WTC11 (cell line): ENCODE measurements around the gene SPATA2.

ENCODE experiments used
- CREM ChIP-seq: sonication (generic); formaldehyde crosslinking; IDR thresholded peaks from 2 replicates; pipeline ENCODE4 v1.8.1; 2022; ENCODE audit warnings: mild to moderate bottlenecking, missing genetic modification reagents, moderate library complexity
- IRF2 ChIP-seq: sonication (generic); formaldehyde crosslinking; IDR thresholded peaks from 2 replicates; pipeline ENCODE4 v1.8.0; 2022; ENCODE audit warnings: low read depth, missing genetic modification reagents, borderline replicate concordance
- TEAD4 ChIP-seq: sonication (generic); formaldehyde crosslinking; IDR thresholded peaks from 2 replicates; pipeline ENCODE4 v1.8.0; 2022; ENCODE audit warnings: mild to moderate bottlenecking, missing genetic modification reagents
- TP53 ChIP-seq: sonication (generic); formaldehyde crosslinking; IDR thresholded peaks from 2 replicates; pipeline ENCODE4 v1.8.1; 2023; ENCODE audit warnings: mild to moderate bottlenecking, missing genetic modification reagents
- ZNF396 ChIP-seq: fragments of 250-450 bp; sonication (Bioruptor Pico); IDR thresholded peaks from 2 replicates; pipeline ENCODE4 v1.8.0; 2021; ENCODE audit warnings: mild to moderate bottlenecking, moderate library complexity, borderline replicate concordance
- TF ChIP-seq, protein P1 (sequence below): fragments of 200-600 bp; IDR thresholded peaks from 2 replicates; pipeline ENCODE4 v1.8.0; 2022; ENCODE audit warnings: antibody characterized with exemption
- TF ChIP-seq, protein P2 (sequence below): sonication (generic); formaldehyde crosslinking; IDR thresholded peaks from 2 replicates; pipeline ENCODE4 v1.8.0; 2022; ENCODE audit warnings: mild to moderate bottlenecking, missing genetic modification reagents
- TF ChIP-seq, protein P3 (sequence below): sonication (generic); formaldehyde crosslinking; IDR thresholded peaks from 2 replicates; pipeline ENCODE4 v1.8.0; 2023; ENCODE audit warnings: missing genetic modification reagents
- TF ChIP-seq, protein P4 (sequence below): sonication (generic); formaldehyde crosslinking; IDR thresholded peaks from 2 replicates; pipeline ENCODE4 v1.8.1; 2022; ENCODE audit warnings: low read depth, mild to moderate bottlenecking, moderate library complexity, missing genetic modification reagents, borderline replicate concordance
- TF ChIP-seq, protein P5 (sequence below): sonication (generic); formaldehyde crosslinking; IDR thresholded peaks from 2 replicates; pipeline ENCODE4 v1.8.1; 2022; ENCODE audit warnings: missing genetic modification reagents, borderline replicate concordance
- TF ChIP-seq, protein P6 (sequence below): sonication (generic); formaldehyde crosslinking; IDR thresholded peaks from 2 replicates; pipeline ENCODE4 v1.8.1; 2023; ENCODE audit warnings: mild to moderate bottlenecking, missing genetic modification reagents
- TF ChIP-seq, protein P7 (sequence below): sonication (generic); formaldehyde crosslinking; IDR thresholded peaks from 2 replicates; pipeline ENCODE4 v1.8.1; 2023; ENCODE audit warnings: mild to moderate bottlenecking, missing genetic modification reagents, borderline replicate concordance
- TF ChIP-seq, protein P8 (sequence below): fragments of 250-450 bp; sonication (Bioruptor Pico); IDR thresholded peaks from 2 replicates; pipeline ENCODE4 v1.9.0; 2021; ENCODE audit warnings: mild to moderate bottlenecking, borderline replicate concordance
- TF ChIP-seq, protein P9 (sequence below): sonication (generic); formaldehyde crosslinking; conservative IDR thresholded peaks from 2 replicates; pipeline ENCODE4 v1.8.1; 2023; ENCODE audit warnings: mild to moderate bottlenecking, low read depth, missing genetic modification reagents, moderate library complexity

DNA sequence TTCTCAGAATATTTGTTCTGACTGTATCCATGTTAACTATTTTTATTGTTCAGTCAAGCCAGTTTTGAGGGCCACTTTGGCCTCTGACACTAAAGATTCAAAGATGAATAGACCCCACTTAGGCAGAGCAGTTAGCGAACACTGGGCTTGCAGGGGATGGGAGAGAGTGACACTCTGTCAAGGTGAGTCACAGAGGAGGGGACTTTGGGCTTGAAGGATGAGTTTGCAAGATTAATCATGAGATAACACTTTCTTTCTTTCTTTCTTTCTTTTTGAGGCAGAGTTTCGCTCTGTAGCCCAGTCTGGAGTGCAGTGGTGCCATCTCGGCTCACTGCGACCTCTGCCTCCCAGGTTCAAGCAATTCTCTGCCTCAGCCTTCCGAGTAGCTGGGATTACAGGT lies 46.4 kb downstream of the SPATA2 start:
- TF ChIP-seq, protein P1, sequence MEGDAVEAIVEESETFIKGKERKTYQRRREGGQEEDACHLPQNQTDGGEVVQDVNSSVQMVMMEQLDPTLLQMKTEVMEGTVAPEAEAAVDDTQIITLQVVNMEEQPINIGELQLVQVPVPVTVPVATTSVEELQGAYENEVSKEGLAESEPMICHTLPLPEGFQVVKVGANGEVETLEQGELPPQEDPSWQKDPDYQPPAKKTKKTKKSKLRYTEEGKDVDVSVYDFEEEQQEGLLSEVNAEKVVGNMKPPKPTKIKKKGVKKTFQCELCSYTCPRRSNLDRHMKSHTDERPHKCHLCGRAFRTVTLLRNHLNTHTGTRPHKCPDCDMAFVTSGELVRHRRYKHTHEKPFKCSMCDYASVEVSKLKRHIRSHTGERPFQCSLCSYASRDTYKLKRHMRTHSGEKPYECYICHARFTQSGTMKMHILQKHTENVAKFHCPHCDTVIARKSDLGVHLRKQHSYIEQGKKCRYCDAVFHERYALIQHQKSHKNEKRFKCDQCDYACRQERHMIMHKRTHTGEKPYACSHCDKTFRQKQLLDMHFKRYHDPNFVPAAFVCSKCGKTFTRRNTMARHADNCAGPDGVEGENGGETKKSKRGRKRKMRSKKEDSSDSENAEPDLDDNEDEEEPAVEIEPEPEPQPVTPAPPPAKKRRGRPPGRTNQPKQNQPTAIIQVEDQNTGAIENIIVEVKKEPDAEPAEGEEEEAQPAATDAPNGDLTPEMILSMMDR = no peak
- TF ChIP-seq, protein P2, sequence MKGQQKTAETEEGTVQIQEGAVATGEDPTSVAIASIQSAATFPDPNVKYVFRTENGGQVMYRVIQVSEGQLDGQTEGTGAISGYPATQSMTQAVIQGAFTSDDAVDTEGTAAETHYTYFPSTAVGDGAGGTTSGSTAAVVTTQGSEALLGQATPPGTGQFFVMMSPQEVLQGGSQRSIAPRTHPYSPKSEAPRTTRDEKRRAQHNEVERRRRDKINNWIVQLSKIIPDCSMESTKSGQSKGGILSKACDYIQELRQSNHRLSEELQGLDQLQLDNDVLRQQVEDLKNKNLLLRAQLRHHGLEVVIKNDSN (CRISPR knock-in tag) = no peak
- TF ChIP-seq, protein P3, sequence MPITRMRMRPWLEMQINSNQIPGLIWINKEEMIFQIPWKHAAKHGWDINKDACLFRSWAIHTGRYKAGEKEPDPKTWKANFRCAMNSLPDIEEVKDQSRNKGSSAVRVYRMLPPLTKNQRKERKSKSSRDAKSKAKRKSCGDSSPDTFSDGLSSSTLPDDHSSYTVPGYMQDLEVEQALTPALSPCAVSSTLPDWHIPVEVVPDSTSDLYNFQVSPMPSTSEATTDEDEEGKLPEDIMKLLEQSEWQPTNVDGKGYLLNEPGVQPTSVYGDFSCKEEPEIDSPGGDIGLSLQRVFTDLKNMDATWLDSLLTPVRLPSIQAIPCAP (CRISPR knock-in tag) = no peak
- TF ChIP-seq, protein P4, sequence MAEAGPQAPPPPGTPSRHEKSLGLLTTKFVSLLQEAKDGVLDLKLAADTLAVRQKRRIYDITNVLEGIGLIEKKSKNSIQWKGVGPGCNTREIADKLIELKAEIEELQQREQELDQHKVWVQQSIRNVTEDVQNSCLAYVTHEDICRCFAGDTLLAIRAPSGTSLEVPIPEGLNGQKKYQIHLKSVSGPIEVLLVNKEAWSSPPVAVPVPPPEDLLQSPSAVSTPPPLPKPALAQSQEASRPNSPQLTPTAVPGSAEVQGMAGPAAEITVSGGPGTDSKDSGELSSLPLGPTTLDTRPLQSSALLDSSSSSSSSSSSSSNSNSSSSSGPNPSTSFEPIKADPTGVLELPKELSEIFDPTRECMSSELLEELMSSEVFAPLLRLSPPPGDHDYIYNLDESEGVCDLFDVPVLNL = no peak
- TF ChIP-seq, protein P5, sequence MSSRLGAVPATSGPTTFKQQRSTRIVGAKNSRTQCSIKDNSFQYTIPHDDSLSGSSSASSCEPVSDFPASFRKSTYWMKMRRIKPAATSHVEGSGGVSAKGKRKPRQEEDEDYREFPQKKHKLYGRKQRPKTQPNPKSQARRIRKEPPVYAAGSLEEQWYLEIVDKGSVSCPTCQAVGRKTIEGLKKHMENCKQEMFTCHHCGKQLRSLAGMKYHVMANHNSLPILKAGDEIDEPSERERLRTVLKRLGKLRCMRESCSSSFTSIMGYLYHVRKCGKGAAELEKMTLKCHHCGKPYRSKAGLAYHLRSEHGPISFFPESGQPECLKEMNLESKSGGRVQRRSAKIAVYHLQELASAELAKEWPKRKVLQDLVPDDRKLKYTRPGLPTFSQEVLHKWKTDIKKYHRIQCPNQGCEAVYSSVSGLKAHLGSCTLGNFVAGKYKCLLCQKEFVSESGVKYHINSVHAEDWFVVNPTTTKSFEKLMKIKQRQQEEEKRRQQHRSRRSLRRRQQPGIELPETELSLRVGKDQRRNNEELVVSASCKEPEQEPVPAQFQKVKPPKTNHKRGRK (CRISPR knock-in tag) = no peak
- no peak for TF ChIP-seq CREM
- no peak for TF ChIP-seq IRF2
- no peak for TF ChIP-seq TP53 (CRISPR knock-in tag)
- TF ChIP-seq, protein P6, sequence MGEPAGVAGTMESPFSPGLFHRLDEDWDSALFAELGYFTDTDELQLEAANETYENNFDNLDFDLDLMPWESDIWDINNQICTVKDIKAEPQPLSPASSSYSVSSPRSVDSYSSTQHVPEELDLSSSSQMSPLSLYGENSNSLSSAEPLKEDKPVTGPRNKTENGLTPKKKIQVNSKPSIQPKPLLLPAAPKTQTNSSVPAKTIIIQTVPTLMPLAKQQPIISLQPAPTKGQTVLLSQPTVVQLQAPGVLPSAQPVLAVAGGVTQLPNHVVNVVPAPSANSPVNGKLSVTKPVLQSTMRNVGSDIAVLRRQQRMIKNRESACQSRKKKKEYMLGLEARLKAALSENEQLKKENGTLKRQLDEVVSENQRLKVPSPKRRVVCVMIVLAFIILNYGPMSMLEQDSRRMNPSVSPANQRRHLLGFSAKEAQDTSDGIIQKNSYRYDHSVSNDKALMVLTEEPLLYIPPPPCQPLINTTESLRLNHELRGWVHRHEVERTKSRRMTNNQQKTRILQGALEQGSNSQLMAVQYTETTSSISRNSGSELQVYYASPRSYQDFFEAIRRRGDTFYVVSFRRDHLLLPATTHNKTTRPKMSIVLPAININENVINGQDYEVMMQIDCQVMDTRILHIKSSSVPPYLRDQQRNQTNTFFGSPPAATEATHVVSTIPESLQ = no peak
- TF ChIP-seq TEAD4 (CRISPR knock-in tag) = no peak
- TF ChIP-seq, protein P7, sequence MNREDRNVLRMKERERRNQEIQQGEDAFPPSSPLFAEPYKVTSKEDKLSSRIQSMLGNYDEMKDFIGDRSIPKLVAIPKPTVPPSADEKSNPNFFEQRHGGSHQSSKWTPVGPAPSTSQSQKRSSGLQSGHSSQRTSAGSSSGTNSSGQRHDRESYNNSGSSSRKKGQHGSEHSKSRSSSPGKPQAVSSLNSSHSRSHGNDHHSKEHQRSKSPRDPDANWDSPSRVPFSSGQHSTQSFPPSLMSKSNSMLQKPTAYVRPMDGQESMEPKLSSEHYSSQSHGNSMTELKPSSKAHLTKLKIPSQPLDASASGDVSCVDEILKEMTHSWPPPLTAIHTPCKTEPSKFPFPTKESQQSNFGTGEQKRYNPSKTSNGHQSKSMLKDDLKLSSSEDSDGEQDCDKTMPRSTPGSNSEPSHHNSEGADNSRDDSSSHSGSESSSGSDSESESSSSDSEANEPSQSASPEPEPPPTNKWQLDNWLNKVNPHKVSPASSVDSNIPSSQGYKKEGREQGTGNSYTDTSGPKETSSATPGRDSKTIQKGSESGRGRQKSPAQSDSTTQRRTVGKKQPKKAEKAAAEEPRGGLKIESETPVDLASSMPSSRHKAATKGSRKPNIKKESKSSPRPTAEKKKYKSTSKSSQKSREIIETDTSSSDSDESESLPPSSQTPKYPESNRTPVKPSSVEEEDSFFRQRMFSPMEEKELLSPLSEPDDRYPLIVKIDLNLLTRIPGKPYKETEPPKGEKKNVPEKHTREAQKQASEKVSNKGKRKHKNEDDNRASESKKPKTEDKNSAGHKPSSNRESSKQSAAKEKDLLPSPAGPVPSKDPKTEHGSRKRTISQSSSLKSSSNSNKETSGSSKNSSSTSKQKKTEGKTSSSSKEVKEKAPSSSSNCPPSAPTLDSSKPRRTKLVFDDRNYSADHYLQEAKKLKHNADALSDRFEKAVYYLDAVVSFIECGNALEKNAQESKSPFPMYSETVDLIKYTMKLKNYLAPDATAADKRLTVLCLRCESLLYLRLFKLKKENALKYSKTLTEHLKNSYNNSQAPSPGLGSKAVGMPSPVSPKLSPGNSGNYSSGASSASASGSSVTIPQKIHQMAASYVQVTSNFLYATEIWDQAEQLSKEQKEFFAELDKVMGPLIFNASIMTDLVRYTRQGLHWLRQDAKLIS (CRISPR knock-in tag) = no peak
- TF ChIP-seq, protein P8, sequence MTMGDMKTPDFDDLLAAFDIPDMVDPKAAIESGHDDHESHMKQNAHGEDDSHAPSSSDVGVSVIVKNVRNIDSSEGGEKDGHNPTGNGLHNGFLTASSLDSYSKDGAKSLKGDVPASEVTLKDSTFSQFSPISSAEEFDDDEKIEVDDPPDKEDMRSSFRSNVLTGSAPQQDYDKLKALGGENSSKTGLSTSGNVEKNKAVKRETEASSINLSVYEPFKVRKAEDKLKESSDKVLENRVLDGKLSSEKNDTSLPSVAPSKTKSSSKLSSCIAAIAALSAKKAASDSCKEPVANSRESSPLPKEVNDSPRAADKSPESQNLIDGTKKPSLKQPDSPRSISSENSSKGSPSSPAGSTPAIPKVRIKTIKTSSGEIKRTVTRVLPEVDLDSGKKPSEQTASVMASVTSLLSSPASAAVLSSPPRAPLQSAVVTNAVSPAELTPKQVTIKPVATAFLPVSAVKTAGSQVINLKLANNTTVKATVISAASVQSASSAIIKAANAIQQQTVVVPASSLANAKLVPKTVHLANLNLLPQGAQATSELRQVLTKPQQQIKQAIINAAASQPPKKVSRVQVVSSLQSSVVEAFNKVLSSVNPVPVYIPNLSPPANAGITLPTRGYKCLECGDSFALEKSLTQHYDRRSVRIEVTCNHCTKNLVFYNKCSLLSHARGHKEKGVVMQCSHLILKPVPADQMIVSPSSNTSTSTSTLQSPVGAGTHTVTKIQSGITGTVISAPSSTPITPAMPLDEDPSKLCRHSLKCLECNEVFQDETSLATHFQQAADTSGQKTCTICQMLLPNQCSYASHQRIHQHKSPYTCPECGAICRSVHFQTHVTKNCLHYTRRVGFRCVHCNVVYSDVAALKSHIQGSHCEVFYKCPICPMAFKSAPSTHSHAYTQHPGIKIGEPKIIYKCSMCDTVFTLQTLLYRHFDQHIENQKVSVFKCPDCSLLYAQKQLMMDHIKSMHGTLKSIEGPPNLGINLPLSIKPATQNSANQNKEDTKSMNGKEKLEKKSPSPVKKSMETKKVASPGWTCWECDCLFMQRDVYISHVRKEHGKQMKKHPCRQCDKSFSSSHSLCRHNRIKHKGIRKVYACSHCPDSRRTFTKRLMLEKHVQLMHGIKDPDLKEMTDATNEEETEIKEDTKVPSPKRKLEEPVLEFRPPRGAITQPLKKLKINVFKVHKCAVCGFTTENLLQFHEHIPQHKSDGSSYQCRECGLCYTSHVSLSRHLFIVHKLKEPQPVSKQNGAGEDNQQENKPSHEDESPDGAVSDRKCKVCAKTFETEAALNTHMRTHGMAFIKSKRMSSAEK (CRISPR knock-in tag) = no peak
- TF ChIP-seq, protein P9, sequence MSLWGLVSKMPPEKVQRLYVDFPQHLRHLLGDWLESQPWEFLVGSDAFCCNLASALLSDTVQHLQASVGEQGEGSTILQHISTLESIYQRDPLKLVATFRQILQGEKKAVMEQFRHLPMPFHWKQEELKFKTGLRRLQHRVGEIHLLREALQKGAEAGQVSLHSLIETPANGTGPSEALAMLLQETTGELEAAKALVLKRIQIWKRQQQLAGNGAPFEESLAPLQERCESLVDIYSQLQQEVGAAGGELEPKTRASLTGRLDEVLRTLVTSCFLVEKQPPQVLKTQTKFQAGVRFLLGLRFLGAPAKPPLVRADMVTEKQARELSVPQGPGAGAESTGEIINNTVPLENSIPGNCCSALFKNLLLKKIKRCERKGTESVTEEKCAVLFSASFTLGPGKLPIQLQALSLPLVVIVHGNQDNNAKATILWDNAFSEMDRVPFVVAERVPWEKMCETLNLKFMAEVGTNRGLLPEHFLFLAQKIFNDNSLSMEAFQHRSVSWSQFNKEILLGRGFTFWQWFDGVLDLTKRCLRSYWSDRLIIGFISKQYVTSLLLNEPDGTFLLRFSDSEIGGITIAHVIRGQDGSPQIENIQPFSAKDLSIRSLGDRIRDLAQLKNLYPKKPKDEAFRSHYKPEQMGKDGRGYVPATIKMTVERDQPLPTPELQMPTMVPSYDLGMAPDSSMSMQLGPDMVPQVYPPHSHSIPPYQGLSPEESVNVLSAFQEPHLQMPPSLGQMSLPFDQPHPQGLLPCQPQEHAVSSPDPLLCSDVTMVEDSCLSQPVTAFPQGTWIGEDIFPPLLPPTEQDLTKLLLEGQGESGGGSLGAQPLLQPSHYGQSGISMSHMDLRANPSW = no peak
- TF ChIP-seq ZNF396 (CRISPR knock-in tag) = no peak
